Esophagus squamous epithelium (tissue), 5 donors: Measurements from ENCODE around the gene RAB8B. TPM values are rescaled to one million over a fixed set of nuclear protein-coding genes. Genes with fewer than 3 reads are reported as not detected.

ENCODE experiments used
- DNase-seq: peaks from one replicate; lab custom pipeline; 2025; lab: John Stamatoyannopoulos, UW
- H3K27ac ChIP-seq, 4 donors: fragments of 200-600 bp; sonication (generic); one replicate each; pipeline ENCODE4 v1.5.1; 2016 to 2019; ENCODE audit warnings: mild to moderate bottlenecking in 1 of 4
- H3K27me3 ChIP-seq, 4 donors: fragments of 200-600 bp; sonication (generic); 1 replicate in 3 of 4; 2 replicates in 1 of 4; pipeline versions ENCODE4 v1.5.1 to v1.6.0; 2017 to 2021; ENCODE audit warnings: antibody characterized with exemption in 1 of 4
- H3K36me3 ChIP-seq, 3 donors: fragments of 200-600 bp; sonication (generic); one replicate each; pipeline ENCODE4 v1.5.1; 2016 to 2019
- H3K4me1 ChIP-seq, 3 donors: fragments of 200-600 bp; sonication (generic); one replicate each; pipeline ENCODE4 v1.5.1; 2017 to 2019
- H3K4me3 ChIP-seq, 4 donors: fragments of 200-600 bp; sonication (generic); 1 replicate in 3 of 4; 2 replicates in 1 of 4; pipeline ENCODE4 v1.5.1; 2016 to 2019; ENCODE audit warnings: mild to moderate bottlenecking in 2 of 4, moderate library complexity in 1 of 4
- H3K9me3 ChIP-seq, 3 donors: fragments of 200-600 bp; sonication (generic); one replicate each; pipeline ENCODE4 v1.5.1; 2016 to 2019
- CTCF ChIP-seq, 6 experiments: fragments of 450-650 bp in 4 of 6; fragments of 200-600 bp in 2 of 6; sonication (generic) in 2 of 6; IDR thresholded peaks; one replicate each; pipeline ENCODE4 v1.5.1; 2016 to 2019; ENCODE audit warnings: antibody characterized with exemption in 6 of 6, mild to moderate bottlenecking in 4 of 6, moderate library complexity in 4 of 6
- POLR2A ChIP-seq, 4 donors: fragments of 450-650 bp; IDR thresholded peaks; one replicate each; pipeline ENCODE4 v1.6.1; 2017; ENCODE audit warnings: antibody characterized with exemption in 4 of 4, mild to moderate bottlenecking in 4 of 4, moderate library complexity in 3 of 4
- WGBS, 2 donors: methylation state at CpG; one replicate each; pipeline ENCODE4 v1.1.5; 2018; 5-methylcytosine and 5-hydroxymethylcytosine counted together
- intact Hi-C: fragments of 100-400 bp; cut with DNase I; formaldehyde crosslinking; loops from one replicate; pipeline ENCODE4 v1.15.0; 2022
- total RNA-seq, 4 donors: library from RNA; depleted of rRNA; stranded (reverse); fragments of >200 nt; gene quantifications; one replicate each; pipeline ENCODE4 v1.1.0, GENCODE V29; 2016
- donor health status: DM: yes; HTN: yes; CAD: no.

Gene RAB8B
- total RNA-seq, 4 donors from 2014 or later, result 3.1 to 22.7 (median 10.0) TPM

DNA sequence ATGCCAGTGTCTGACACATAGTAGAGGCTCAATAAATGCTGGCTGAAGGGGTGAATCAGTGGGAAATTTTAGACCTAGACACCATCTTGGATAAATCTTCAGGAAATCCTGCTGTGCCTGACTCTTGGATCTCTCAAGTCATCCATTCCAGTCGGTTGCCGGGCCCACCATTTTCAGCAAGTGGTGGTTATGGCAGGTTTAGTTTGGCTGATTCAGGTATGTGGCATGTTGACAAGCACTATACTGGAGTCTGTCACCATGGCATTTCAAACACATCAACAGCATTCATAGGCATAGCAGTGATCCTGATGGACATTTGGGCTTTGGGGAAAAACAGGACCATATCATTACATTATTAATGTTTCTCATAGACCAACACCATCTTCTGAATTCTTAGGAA, 62.3 kb downstream of the RAB8B start:
- H3K36me3 ChIP-seq, result peaks cover 0 to 52% (median 0%) of the 10 kb centered on the region in 3 donors
- H3K4me3 ChIP-seq, result no peak overlapping the region
- intact Hi-C loops, result no loop called here
- H3K4me1 ChIP-seq, result peaks cover 0 to 30% (median 10%) of the 10 kb centered on the region in 3 donors
- DNase-seq, result no peak
- no peaks in the 10 kb centered on the region for H3K27me3 ChIP-seq
- H3K9me3 ChIP-seq, result no peaks in the 10 kb centered on the region
- no peak overlapping the region for H3K27ac ChIP-seq
- no peak for TF ChIP-seq POLR2A (IDR thresholded peaks at IDR 0.05)
- TF ChIP-seq CTCF (IDR thresholded peaks at IDR 0.05), result no peak
- WGBS, 2 donors, result 94 to 100% methylated on average over 2 of the region's 2 CpGs

GRCh38 chr15:63252292-63252691, 62.9 kb downstream of the RAB8B start:
- intact Hi-C loops, result no loop called here
- Histone ChIP-seq H3K4me3 (no peak overlapping the region), H3K27ac (no peak overlapping the region), H3K36me3 (peaks cover 0 to 52% (median 0%) of the 10 kb centered on the region in 3 donors), H3K27me3 (no peaks in the 10 kb centered on the region), H3K4me1 (peaks cover 0 to 27% (median 8%) of the 10 kb centered on the region in 3 donors), H3K9me3 (no peaks in the 10 kb centered on the region)
- DNase-seq, result no peak
- no peak for TF ChIP-seq CTCF (IDR thresholded peaks at IDR 0.05)
- no peak for TF ChIP-seq POLR2A (IDR thresholded peaks at IDR 0.05)
- 88 to 91% methylated on average over 2 of the region's 2 CpGs for WGBS, 2 donors

DNA sequence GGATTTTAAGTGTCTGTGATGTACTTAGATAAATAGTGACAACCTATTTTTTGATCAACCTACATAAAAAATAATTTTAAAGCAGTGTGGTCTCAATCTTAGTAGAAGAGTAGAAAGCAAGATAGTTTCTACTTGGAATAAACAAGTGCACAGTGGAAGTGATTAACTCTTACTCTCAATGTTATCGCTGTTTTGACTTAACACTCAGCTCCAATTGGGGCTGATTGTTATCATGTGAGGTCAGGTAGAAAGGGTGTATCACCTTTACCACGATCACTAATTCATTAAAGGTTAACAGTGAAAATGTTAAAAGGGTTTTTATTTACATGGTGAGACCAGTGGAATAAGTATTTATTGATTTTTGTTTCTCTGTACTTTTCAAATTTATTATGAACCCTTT, 65.6 kb downstream of the RAB8B start:
- Histone ChIP-seq H3K27ac (no peak overlapping the region), H3K4me3 (no peak overlapping the region), H3K27me3 (no peaks in the 10 kb centered on the region), H3K4me1 (peaks cover 0 to 16% (median 0%) of the 10 kb centered on the region in 3 donors), H3K36me3 (peaks cover 0 to 61% (median 0%) of the 10 kb centered on the region in 3 donors), H3K9me3 (no peaks in the 10 kb centered on the region)
- no peak for TF ChIP-seq POLR2A (IDR thresholded peaks at IDR 0.05)
- no peak for TF ChIP-seq CTCF (IDR thresholded peaks at IDR 0.05)
- intact Hi-C loops, result no loop called here
- DNase-seq, result no peak
- 88 to 97% methylated on average over 2 of the region's 2 CpGs for WGBS, 2 donors

- Histone ChIP-seq H3K4me1 (peaks cover 0 to 16% (median 0%) of the 10 kb centered on the region in 3 donors), H3K36me3 (peaks cover 0 to 60% (median 0%) of the 10 kb centered on the region in 3 donors), H3K27ac (peak overlapping the region in 1 of 4 donors; percentile 11), H3K9me3 (no peaks in the 10 kb centered on the region), H3K4me3 (no peak overlapping the region), H3K27me3 (no peaks in the 10 kb centered on the region)
- intact Hi-C loops, result no loop called here
- DNase-seq, result no peak
- TF ChIP-seq CTCF (IDR thresholded peaks at IDR 0.05) (no peak), POLR2A (IDR thresholded peaks at IDR 0.05) (no peak)
- 71 to 85% methylated on average over 1 of the region's 1 CpG for WGBS, 2 donors
Measured at GRCh38 chr15:63255489-63255990, 66.1 kb downstream of the RAB8B start.

- no peak for DNase-seq
- intact Hi-C loops, result no loop called here
- Histone ChIP-seq H3K36me3 (peaks cover 0 to 60% (median 4%) of the 10 kb centered on the region in 3 donors), H3K27me3 (no peaks in the 10 kb centered on the region), H3K4me1 (peaks cover 0 to 16% (median 0%) of the 10 kb centered on the region in 3 donors), H3K27ac (no peak overlapping the region), H3K4me3 (no peak overlapping the region), H3K9me3 (no peaks in the 10 kb centered on the region)
- 42 to 48% methylated on average over 5 of the region's 5 CpGs for WGBS, 2 donors
- TF ChIP-seq POLR2A (IDR thresholded peaks at IDR 0.05) (no peak), CTCF (IDR thresholded peaks at IDR 0.05) (no peak)
Measured at GRCh38 chr15:63256433-63257274, 67.2 kb downstream of the RAB8B start.
